Endothelial cell (in vitro differentiated cells): ENCODE data around the gene MON2. TPM values are rescaled to one million over a fixed set of nuclear protein-coding genes. Genes with fewer than 3 reads are reported as not detected.

Experiments
- DNase-seq: peaks from one replicate; pipeline ENCODE4 v3.0.0; 2021; ENCODE audit warnings: low spot score
- H3K27ac Mint-ChIP-seq: one replicate; pipeline ENCODE4 v1.8.0; 2021; ENCODE audit warnings: mixed read lengths, inconsistent platforms; ENCODE audit not compliant: unreplicated experiment
- H3K27me3 Mint-ChIP-seq: one replicate; pipeline ENCODE4 v1.8.0; 2021; ENCODE audit warnings: mild to moderate bottlenecking, moderate library complexity, mixed read lengths, inconsistent platforms; ENCODE audit not compliant: unreplicated experiment
- H3K36me3 Mint-ChIP-seq: one replicate; pipeline ENCODE4 v1.8.0; 2021; ENCODE audit warnings: mild to moderate bottlenecking, low read depth, mixed read lengths, inconsistent platforms; ENCODE audit not compliant: unreplicated experiment
- H3K4me1 Mint-ChIP-seq: one replicate; pipeline ENCODE4 v1.8.0; 2021; ENCODE audit warnings: mild to moderate bottlenecking, mixed read lengths, inconsistent platforms; ENCODE audit not compliant: unreplicated experiment
- H3K4me3 Mint-ChIP-seq: one replicate; pipeline ENCODE4 v1.8.0; 2021; ENCODE audit warnings: mild to moderate bottlenecking, mixed read lengths, inconsistent platforms; ENCODE audit not compliant: unreplicated experiment
- H3K9me3 Mint-ChIP-seq: one replicate; pipeline ENCODE4 v1.8.0; 2021; ENCODE audit warnings: mixed read lengths, inconsistent platforms; ENCODE audit not compliant: unreplicated experiment
- CTCF ChIP-seq: fragments of 200-600 bp; sonication (generic); IDR thresholded peaks from one replicate; pipeline ENCODE4 v1.5.0; 2021; ENCODE audit warnings: antibody characterized with exemption; ENCODE audit not compliant: unreplicated experiment
- total RNA-seq: library from RNA; stranded (reverse); fragmentation: NEBNext Ultra II Directional; extraction: Animal tissue kit (Norgen Biotek cat#: 25700); gene quantifications from one replicate; pipeline ENCODE4 v1.2.1, GENCODE V29; 2021; ENCODE audit not compliant: unreplicated experiment

Gene MON2
- total RNA-seq, 1 donor from 2014 or later: 31.9 TPM

- peak; percentile 62 for DNase-seq
- Mint-ChIP-seq H3K27ac (no peak overlapping the region), H3K9me3 (no peaks in the 10 kb centered on the region), H3K4me1 (peaks cover 14% of the 10 kb centered on the region), H3K4me3 (peak overlapping the region; percentile 79), H3K36me3 (no peaks in the 10 kb centered on the region), H3K27me3 (peaks cover 4% of the 10 kb centered on the region)
- TF ChIP-seq CTCF: no peak
These were observed 165.1 kb downstream of the MON2 start for GRCh38 chr12:62631471-62632410.

- TF ChIP-seq CTCF: no peak
- Mint-ChIP-seq H3K4me3 (no peak overlapping the region), H3K9me3 (no peaks in the 10 kb centered on the region), H3K4me1 (peaks cover 8% of the 10 kb centered on the region), H3K27me3 (peaks cover 4% of the 10 kb centered on the region), H3K36me3 (no peaks in the 10 kb centered on the region), H3K27ac (no peak overlapping the region)
- peak; percentile 20 for DNase-seq
These were observed 165.8 kb downstream of the MON2 start for GRCh38 chr12:62632411-62632918.

GRCh38 chr12:62635649-62636048, 169.0 kb downstream of the MON2 start:
- Mint-ChIP-seq H3K9me3 (no peaks in the 10 kb centered on the region), H3K27me3 (no peaks in the 10 kb centered on the region), H3K4me3 (no peak overlapping the region), H3K36me3 (no peaks in the 10 kb centered on the region), H3K27ac (no peak overlapping the region), H3K4me1 (peaks cover 7% of the 10 kb centered on the region)
- no peak for DNase-seq
- TF ChIP-seq CTCF: no peak

GRCh38 chr12:62637679-62638078, 171.1 kb downstream of the MON2 start:
- H3K36me3 Mint-ChIP-seq: no peaks in the 10 kb centered on the region
- H3K27me3 Mint-ChIP-seq: no peaks in the 10 kb centered on the region
- no peaks in the 10 kb centered on the region for H3K9me3 Mint-ChIP-seq
- H3K4me1 Mint-ChIP-seq: peaks cover 8% of the 10 kb centered on the region
- no peak overlapping the region for H3K4me3 Mint-ChIP-seq
- no peak overlapping the region for H3K27ac Mint-ChIP-seq
- DNase-seq: no peak
- TF ChIP-seq CTCF: no peak

- no peak overlapping the region for H3K4me3 Mint-ChIP-seq
These were observed 174.4 kb downstream of the MON2 start for GRCh38 chr12:62640910-62641448.

More at GRCh38 chr12:62640910-62641448, 174.4 kb downstream of the MON2 start:
- H3K27me3 Mint-ChIP-seq: peaks cover 2% of the 10 kb centered on the region
- H3K4me1 Mint-ChIP-seq: peaks cover 5% of the 10 kb centered on the region
- TF ChIP-seq CTCF: no peak
- peak overlapping the region; percentile 6 for H3K27ac Mint-ChIP-seq
- H3K36me3 Mint-ChIP-seq: peaks cover 5% of the 10 kb centered on the region
- DNase-seq: no peak
- H3K9me3 Mint-ChIP-seq: no peaks in the 10 kb centered on the region
